HepG2 (cell line): ENCODE results near the gene MYLK2. TPM values are rescaled to one million over a fixed set of nuclear protein-coding genes. Genes with fewer than 3 reads are reported as not detected.

ENCODE experiments used
- CCDC6 ChIP-seq: sonication (generic); formaldehyde crosslinking; IDR thresholded peaks from 2 replicates; pipeline ENCODE4 v1.8.1; 2022; ENCODE audit warnings: mild to moderate bottlenecking, missing genetic modification reagents, moderate library complexity
- EZH2 ChIP-seq: conservative IDR thresholded peaks from 2 replicates; pipeline ENCODE4 v1.6.1; 2012; ENCODE audit warnings: mild to moderate bottlenecking, low read depth, low read length, moderate library complexity
- HMGA1 ChIP-seq: sonication (generic); formaldehyde crosslinking; conservative IDR thresholded peaks from 2 replicates; pipeline ENCODE4 v1.4.0; 2020; ENCODE audit warnings: missing genetic modification reagents
- PCBP1 ChIP-seq: fragments of 200-400 bp; formaldehyde crosslinking; IDR thresholded peaks from 2 replicates; pipeline ENCODE4 v1.6.1; 2017; ENCODE audit warnings: mild to moderate bottlenecking, low read depth, low read length, borderline replicate concordance
- SP4 ChIP-seq: sonication (generic); formaldehyde crosslinking; IDR thresholded peaks from 2 replicates; pipeline ENCODE4 v1.8.1; 2023; ENCODE audit warnings: mild to moderate bottlenecking, missing genetic modification reagents
- SRF ChIP-seq: IDR thresholded peaks from 2 replicates; pipeline ENCODE4 v1.6.1; 2011; ENCODE audit warnings: mild to moderate bottlenecking, low read depth, low read length, moderate library complexity
- ZIK1 ChIP-seq: sonication (generic); formaldehyde crosslinking; IDR thresholded peaks from 2 replicates; pipeline ENCODE4 v1.5.0; 2020; ENCODE audit warnings: mild to moderate bottlenecking, low read depth, missing genetic modification reagents, borderline replicate concordance
- ZNF350 ChIP-seq: sonication (generic); formaldehyde crosslinking; IDR thresholded peaks from 2 replicates; pipeline ENCODE4 v1.4.0; 2020; ENCODE audit warnings: mild to moderate bottlenecking, low read depth, missing genetic modification reagents, borderline replicate concordance
- ZNF713 ChIP-seq: sonication (generic); formaldehyde crosslinking; IDR thresholded peaks from 2 replicates; pipeline ENCODE4 v1.4.0; 2020; ENCODE audit warnings: mild to moderate bottlenecking, missing genetic modification reagents
- ZSCAN30 ChIP-seq: sonication (generic); formaldehyde crosslinking; IDR thresholded peaks from 2 replicates; pipeline ENCODE4 v1.5.0; 2020; ENCODE audit warnings: mild to moderate bottlenecking, missing genetic modification reagents
- polyA plus RNA-seq, 8 experiments: library from polyadenylated mRNA; depleted of rRNA in 3 of 8; stranded (reverse) in 7 of 8; unstranded in 1 of 8; fragments of >200 nt; fragmentation: Illumina TruSeq in 4 of 8; extraction: Trizol in 4 of 8; gene quantifications; 2 replicates each; pipeline versions ENCODE4 v1.2.1 to v1.2.3, GENCODE V29; 2011 to 2016; ENCODE audit warnings: low read depth in 4 of 8, missing spikeins in 1 of 8, mixed read lengths in 1 of 8; ENCODE audit not compliant: insufficient read depth in 1 of 8
- total RNA-seq, 5 experiments: library from RNA; depleted of rRNA; stranded (reverse); fragments of >200 nt; fragmentation: Illumina TruSeq; extraction: Trizol; gene quantifications; 2 replicates each; pipeline ENCODE4 v1.2.3, GENCODE V29; 2016; ENCODE audit warnings: low read depth in 1 of 5
- TF ChIP-seq, protein P1 (sequence below): sonication (generic); formaldehyde crosslinking; IDR thresholded peaks from 2 replicates; pipeline ENCODE4 v1.9.0; 2021; ENCODE audit warnings: missing genetic modification reagents, borderline replicate concordance
- TF ChIP-seq, protein P2 (sequence below): sonication (generic); formaldehyde crosslinking; IDR thresholded peaks from 2 replicates; pipeline ENCODE4 v1.4.0; 2020; ENCODE audit warnings: mild to moderate bottlenecking, missing genetic modification reagents
- TF ChIP-seq, protein P3 (sequence below): sonication (generic); formaldehyde crosslinking; IDR thresholded peaks from one replicate; pipeline ENCODE4 v1.5.1; 2020; ENCODE audit warnings: mild to moderate bottlenecking, missing genetic modification reagents; ENCODE audit errors: not compliant biosample characterization
- TF ChIP-seq, protein P4 (sequence below): sonication (generic); formaldehyde crosslinking; IDR thresholded peaks from 2 replicates; pipeline ENCODE4 v1.5.0; 2020; ENCODE audit warnings: mild to moderate bottlenecking, missing genetic modification reagents, moderate library complexity

MYLK2 gene
- total and polyA plus RNA-seq, 2 of the 13 experiments (the other 11 are each of a cell fraction or from before 2014, with no cell fraction given): 0.27 TPM; not detected in 1

DNA sequence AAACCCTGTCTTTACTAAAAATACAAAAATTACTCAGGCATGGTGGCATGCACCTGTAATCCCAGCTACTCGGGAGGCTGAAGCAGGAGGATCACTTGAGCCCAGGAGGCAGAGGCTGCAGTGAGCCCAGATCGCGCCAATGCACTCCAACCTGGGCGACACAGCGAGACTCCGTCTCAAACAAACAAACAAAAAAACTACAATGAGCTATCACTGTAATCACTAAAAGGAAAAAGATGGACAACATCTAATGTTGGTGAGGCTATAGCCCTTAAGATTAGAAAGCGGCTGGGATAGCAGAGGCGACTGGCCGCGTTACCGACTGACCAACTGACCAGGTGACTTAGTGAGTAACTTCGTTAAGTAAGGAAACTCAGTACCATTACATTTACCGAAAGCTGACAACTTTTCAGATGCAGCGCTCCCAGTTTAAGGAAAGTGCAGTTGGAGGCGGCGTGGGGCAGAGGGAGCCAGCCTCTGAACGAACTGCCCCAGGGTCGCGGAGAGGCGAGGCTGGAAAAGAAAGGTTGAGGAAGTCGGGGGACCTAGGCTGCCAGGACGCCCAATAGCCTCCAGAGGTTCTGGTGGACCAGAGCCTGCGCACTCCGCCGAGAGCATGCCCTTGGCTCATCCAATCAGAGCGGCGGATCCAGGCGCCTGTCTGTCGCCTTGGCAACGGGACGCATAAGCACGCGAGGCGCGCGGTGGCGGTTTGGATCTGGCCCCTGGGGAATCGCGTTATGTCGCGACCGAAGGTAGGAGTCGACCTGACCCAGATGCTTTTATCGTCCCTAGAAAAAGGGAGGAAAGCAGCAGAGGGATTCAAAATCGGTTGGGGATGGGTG, 60.2 kb downstream of the MYLK2 start (continued):
- TF ChIP-seq, protein P1, sequence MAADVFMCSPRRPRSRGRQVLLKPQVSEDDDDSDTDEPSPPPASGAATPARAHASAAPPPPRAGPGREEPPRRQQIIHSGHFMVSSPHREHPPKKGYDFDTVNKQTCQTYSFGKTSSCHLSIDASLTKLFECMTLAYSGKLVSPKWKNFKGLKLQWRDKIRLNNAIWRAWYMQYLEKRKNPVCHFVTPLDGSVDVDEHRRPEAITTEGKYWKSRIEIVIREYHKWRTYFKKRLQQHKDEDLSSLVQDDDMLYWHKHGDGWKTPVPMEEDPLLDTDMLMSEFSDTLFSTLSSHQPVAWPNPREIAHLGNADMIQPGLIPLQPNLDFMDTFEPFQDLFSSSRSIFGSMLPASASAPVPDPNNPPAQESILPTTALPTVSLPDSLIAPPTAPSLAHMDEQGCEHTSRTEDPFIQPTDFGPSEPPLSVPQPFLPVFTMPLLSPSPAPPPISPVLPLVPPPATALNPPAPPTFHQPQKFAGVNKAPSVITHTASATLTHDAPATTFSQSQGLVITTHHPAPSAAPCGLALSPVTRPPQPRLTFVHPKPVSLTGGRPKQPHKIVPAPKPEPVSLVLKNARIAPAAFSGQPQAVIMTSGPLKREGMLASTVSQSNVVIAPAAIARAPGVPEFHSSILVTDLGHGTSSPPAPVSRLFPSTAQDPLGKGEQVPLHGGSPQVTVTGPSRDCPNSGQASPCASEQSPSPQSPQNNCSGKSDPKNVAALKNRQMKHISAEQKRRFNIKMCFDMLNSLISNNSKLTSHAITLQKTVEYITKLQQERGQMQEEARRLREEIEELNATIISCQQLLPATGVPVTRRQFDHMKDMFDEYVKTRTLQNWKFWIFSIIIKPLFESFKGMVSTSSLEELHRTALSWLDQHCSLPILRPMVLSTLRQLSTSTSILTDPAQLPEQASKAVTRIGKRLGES (CRISPR knock-in tag): 0 out of 2 replicates have a peak, but pooled peaks have one; percentile 48
- peak; percentile 86 for TF ChIP-seq ZNF350 (CRISPR knock-in tag)
- TF ChIP-seq, protein P2, sequence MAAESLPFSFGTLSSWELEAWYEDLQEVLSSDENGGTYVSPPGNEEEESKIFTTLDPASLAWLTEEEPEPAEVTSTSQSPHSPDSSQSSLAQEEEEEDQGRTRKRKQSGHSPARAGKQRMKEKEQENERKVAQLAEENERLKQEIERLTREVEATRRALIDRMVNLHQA (CRISPR knock-in tag): no peak
- no peak for TF ChIP-seq ZIK1
- no peak; the same call in 1 of the 2 replicates for TF ChIP-seq SP4 (CRISPR knock-in tag)
- no peak for TF ChIP-seq ZSCAN30 (CRISPR knock-in tag)
- no peak for TF ChIP-seq PCBP1
- TF ChIP-seq EZH2: no peak
- TF ChIP-seq, protein P3, sequence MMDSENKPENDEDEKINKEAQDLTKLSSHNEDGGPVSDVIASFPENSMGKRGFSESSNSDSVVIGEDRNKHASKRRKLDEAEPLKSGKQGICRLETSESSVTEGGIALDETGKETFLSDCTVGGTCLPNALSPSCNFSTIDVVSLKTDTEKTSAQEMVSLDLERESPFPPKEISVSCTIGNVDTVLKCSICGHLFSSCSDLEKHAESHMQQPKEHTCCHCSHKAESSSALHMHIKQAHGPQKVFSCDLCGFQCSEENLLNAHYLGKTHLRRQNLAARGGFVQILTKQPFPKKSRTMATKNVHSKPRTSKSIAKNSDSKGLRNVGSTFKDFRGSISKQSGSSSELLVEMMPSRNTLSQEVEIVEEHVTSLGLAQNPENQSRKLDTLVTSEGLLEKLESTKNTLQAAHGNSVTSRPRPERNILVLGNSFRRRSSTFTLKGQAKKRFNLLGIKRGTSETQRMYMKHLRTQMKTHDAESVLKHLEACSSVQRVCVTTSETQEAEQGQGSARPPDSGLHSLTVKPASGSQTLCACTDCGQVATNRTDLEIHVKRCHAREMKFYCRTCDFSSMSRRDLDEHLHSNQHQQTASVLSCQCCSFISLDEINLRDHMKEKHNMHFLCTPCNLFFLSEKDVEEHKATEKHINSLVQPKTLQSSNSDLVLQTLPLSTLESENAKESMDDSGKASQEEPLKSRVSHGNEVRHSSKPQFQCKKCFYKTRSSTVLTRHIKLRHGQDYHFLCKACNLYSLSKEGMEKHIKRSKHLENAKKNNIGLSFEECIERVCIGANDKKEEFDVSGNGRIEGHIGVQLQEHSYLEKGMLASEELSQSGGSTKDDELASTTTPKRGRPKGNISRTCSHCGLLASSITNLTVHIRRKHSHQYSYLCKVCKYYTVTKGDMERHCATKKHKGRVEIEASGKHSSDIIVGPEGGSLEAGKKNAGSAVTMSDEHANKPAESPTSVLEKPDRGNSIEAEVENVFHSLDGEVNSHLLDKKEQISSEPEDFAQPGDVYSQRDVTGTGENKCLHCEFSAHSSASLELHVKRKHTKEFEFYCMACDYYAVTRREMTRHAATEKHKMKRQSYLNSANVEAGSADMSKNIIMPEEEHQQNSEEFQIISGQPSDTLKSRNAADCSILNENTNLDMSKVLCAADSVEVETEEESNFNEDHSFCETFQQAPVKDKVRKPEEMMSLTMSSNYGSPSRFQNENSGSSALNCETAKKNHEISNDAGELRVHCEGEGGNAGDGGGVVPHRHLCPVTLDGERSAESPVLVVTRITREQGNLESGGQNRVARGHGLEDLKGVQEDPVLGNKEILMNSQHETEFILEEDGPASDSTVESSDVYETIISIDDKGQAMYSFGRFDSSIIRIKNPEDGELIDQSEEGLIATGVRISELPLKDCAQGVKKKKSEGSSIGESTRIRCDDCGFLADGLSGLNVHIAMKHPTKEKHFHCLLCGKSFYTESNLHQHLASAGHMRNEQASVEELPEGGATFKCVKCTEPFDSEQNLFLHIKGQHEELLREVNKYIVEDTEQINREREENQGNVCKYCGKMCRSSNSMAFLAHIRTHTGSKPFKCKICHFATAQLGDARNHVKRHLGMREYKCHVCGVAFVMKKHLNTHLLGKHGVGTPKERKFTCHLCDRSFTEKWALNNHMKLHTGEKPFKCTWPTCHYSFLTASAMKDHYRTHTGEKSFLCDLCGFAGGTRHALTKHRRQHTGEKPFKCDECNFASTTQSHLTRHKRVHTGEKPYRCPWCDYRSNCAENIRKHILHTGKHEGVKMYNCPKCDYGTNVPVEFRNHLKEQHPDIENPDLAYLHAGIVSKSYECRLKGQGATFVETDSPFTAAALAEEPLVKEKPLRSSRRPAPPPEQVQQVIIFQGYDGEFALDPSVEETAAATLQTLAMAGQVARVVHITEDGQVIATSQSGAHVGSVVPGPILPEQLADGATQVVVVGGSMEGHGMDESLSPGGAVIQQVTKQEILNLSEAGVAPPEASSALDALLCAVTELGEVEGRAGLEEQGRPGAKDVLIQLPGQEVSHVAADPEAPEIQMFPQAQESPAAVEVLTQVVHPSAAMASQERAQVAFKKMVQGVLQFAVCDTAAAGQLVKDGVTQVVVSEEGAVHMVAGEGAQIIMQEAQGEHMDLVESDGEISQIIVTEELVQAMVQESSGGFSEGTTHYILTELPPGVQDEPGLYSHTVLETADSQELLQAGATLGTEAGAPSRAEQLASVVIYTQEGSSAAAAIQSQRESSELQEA: peak; percentile 16
- TF ChIP-seq HMGA1 (CRISPR knock-in tag): 0 out of 2 replicates have a peak, but pooled peaks have one; percentile 97
- 0 out of 2 replicates have a peak, but pooled peaks have one; percentile 9 for TF ChIP-seq ZNF713 (CRISPR knock-in tag)
- TF ChIP-seq SRF: no peak
- TF ChIP-seq, protein P4, sequence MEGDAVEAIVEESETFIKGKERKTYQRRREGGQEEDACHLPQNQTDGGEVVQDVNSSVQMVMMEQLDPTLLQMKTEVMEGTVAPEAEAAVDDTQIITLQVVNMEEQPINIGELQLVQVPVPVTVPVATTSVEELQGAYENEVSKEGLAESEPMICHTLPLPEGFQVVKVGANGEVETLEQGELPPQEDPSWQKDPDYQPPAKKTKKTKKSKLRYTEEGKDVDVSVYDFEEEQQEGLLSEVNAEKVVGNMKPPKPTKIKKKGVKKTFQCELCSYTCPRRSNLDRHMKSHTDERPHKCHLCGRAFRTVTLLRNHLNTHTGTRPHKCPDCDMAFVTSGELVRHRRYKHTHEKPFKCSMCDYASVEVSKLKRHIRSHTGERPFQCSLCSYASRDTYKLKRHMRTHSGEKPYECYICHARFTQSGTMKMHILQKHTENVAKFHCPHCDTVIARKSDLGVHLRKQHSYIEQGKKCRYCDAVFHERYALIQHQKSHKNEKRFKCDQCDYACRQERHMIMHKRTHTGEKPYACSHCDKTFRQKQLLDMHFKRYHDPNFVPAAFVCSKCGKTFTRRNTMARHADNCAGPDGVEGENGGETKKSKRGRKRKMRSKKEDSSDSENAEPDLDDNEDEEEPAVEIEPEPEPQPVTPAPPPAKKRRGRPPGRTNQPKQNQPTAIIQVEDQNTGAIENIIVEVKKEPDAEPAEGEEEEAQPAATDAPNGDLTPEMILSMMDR (CRISPR knock-in tag): no peak; the same call in 1 of the 2 replicates
- TF ChIP-seq CCDC6 (CRISPR knock-in tag): no peak; the same call in 1 of the 2 replicates
